Adrenal gland (tissue), 12 donors: ENCODE data around the gene IL32. TPM values are rescaled to one million over a fixed set of nuclear protein-coding genes. Genes with fewer than 3 reads are reported as not detected.
"Not testable (repeated sequence)": the region's sequence is repeated elsewhere in the genome, so short reads cannot be mapped to it uniquely, and the experiment has no call there.

Experiments
- DNase-seq, 7 donors: peaks; one replicate each; pipeline ENCODE4 v3.0.0-alpha.2; 2019 to 2020
- H3K27ac ChIP-seq, 5 donors: fragments of 200-600 bp; sonication (generic) in 4 of 5; 1 replicate in 3 of 5; 2 replicates in 2 of 5; pipeline versions ENCODE4 v1.5.1 to v1.8.0; 2016 to 2020; ENCODE audit warnings: mild to moderate bottlenecking in 1 of 5
- H3K27me3 ChIP-seq: fragments of 200-600 bp; 2 replicates; pipeline ENCODE4 v1.8.0; 2021
- H3K36me3 ChIP-seq, 2 donors: fragments of 200-600 bp; replicated peaks in 1 of 2; 1 replicate in 1 of 2; 2 replicates in 1 of 2; pipeline versions ENCODE4 v1.5.1 to v1.8.0; 2018 to 2022
- H3K4me1 ChIP-seq, 2 donors: fragments of 200-600 bp; replicated peaks in 1 of 2; 1 replicate in 1 of 2; 2 replicates in 1 of 2; pipeline versions ENCODE4 v1.5.1 to v1.8.0; 2018 to 2021
- H3K4me3 ChIP-seq, 4 donors: fragments of 200-600 bp; sonication (generic) in 3 of 4; one replicate each; pipeline ENCODE4 v1.5.1; 2016 to 2018
- H3K9me3 ChIP-seq, 3 donors: fragments of 200-600 bp; sonication (generic) in 1 of 3; replicated peaks in 1 of 3; 1 replicate in 2 of 3; 2 replicates in 1 of 3; pipeline versions ENCODE4 v1.5.1 to v1.8.0; 2016 to 2021
- POLR2A ChIP-seq, 2 donors: fragments of 450-650 bp; IDR thresholded peaks; one replicate each; pipeline ENCODE4 v1.6.1; 2017; ENCODE audit warnings: antibody characterized with exemption in 2 of 2, mild to moderate bottlenecking in 2 of 2, moderate library complexity in 1 of 2
- WGBS, 4 donors: extraction: QIAGEN DNeasy Blood & Tissue Kit in 2 of 4; methylation state at CpG; one replicate each; pipeline versions ENCODE4 v1.1.5 to v1.1.7; 2013 to 2017; 5-methylcytosine and 5-hydroxymethylcytosine counted together
- intact Hi-C, 2 donors: fragments of 100-400 bp; cut with DNase I; formaldehyde crosslinking; loops; one replicate each; pipeline versions ENCODE4 v1.14.1 to v1.15.0; 2022 to 2023
- polyA plus RNA-seq, 3 donors: library from polyadenylated mRNA; stranded (reverse); fragments of 200-250 nt in 2 of 3; fragments of 350-450 nt in 1 of 3; fragmentation: Illumina TruSeq in 1 of 3; extraction: RNeasy Lipid Tissue Mini Kit (QIAGEN cat#74804) in 1 of 3; gene quantifications; one replicate each; pipeline ENCODE4 v1.2.3, GENCODE V29; 2013 to 2014
- total RNA-seq, 9 donors: library from RNA; depleted of rRNA in 4 of 9; stranded (reverse); fragments of >200 nt in 4 of 9; fragments of 120-200 nt in 1 of 9; fragmentation: NEBNext Ultra II Directional in 1 of 9; extraction: Animal tissue kit (Norgen Biotek cat#: 25700) in 1 of 9; gene quantifications; one replicate each; pipeline versions ENCODE4 v1.1.0 to v1.2.4, GENCODE V29; 2013 to 2023
- TF ChIP-seq, protein P1 (sequence below), 6 experiments: fragments of 450-650 bp in 4 of 6; fragments of 200-600 bp in 2 of 6; sonication (generic) in 1 of 6; IDR thresholded peaks; 1 replicate in 5 of 6; 2 replicates in 1 of 6; pipeline versions ENCODE4 v1.5.1 to v1.8.0; 2016 to 2021; ENCODE audit warnings: antibody characterized with exemption in 6 of 6, mild to moderate bottlenecking in 2 of 6, moderate library complexity in 1 of 6
- donor health status: healthy with polysubstance abuse.
- donor health status: Bipolar disorder and iron deficiency.
- donor health status: DM: yes; HTN: yes; CAD: no.
- donor health status: DM: no; HTN: no; CAD: no.
- donor health status: DM: no; HTN: no; CAD: no.
- donor health status: DM: yes; HTN: yes; CAD: no.

The IL32 gene
- total and polyA plus RNA-seq, 12 donors = 3.9 to 127 (median 23.1) TPM

DNA sequence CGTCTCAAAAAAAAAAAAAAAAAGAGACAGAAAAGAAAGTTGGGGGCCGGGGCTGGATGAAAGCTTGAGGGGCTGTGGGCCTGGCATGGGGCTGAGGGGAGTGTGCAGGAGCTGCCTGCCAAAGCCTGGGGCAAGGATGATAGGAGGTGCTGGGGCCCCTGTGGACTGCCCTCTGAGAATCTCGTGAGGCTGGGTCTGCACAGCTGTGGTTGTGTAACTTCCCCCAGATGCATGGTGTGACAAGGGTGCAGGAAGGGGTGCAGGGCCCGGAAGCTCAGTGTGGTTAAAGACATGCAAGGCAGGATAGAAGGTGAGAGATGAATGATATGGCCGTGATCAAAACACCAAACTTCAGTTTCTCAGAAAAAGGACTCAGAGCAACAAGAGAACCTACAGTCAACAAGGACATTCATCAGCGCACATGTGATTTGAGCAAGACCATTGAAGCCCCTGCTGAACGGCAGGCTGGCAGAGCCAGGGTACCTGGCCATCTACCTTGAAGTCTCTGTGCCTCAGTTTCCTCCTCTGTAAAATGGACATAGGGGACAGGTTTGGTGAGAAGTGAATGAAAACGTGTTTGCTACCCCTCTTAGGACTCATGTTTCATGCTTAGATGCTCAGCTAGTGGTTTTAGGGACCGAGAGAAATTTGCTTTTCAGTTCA lies 9.6 kb downstream of the IL32 start:
- WGBS, 4 donors = 43 to 60% (median 54%) methylated on average over 8 to 9 of the region's 9 CpGs
- TF ChIP-seq, protein P1, sequence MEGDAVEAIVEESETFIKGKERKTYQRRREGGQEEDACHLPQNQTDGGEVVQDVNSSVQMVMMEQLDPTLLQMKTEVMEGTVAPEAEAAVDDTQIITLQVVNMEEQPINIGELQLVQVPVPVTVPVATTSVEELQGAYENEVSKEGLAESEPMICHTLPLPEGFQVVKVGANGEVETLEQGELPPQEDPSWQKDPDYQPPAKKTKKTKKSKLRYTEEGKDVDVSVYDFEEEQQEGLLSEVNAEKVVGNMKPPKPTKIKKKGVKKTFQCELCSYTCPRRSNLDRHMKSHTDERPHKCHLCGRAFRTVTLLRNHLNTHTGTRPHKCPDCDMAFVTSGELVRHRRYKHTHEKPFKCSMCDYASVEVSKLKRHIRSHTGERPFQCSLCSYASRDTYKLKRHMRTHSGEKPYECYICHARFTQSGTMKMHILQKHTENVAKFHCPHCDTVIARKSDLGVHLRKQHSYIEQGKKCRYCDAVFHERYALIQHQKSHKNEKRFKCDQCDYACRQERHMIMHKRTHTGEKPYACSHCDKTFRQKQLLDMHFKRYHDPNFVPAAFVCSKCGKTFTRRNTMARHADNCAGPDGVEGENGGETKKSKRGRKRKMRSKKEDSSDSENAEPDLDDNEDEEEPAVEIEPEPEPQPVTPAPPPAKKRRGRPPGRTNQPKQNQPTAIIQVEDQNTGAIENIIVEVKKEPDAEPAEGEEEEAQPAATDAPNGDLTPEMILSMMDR (IDR thresholded peaks at IDR 0.05) = no peak
- no peak for TF ChIP-seq POLR2A (IDR thresholded peaks at IDR 0.05)
- intact Hi-C loops = loop anchor here in 1 of 2 donors (10.0 kb wide), 1 partner anchor 270 kb away; no protein-coding TSS in a partner anchor
- no peak for DNase-seq
- H3K36me3 ChIP-seq = no peaks in the 10 kb centered on the region
- peak overlapping the region in 1 of 5 donors; percentile 40 for H3K27ac ChIP-seq
- H3K27me3 ChIP-seq = no peaks in the 10 kb centered on the region
- no peak overlapping the region for H3K4me3 ChIP-seq
- no peaks in the 10 kb centered on the region for H3K9me3 ChIP-seq
- no peaks in the 10 kb centered on the region for H3K4me1 ChIP-seq

DNA sequence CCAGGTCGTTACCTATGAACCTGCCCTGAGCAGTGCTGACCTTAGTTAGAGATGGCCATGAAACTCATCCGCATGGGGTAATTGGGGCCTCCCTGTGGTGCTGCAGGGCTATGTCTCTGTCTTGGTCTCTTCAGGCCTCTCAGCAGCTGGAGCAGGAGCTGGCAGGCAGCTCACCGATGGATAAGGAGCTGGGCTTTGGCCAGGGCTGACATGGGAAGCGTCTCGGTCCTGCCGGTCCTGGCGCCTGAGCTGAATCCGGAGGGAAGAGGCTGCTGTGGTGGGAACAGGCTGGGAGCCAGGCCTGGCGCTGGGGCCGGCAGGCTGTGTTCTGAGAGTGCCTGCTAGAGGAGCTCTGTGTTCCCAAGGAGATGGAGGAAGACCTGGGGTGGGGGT lies 10.1 kb downstream of the IL32 start:
- TF ChIP-seq POLR2A (IDR thresholded peaks at IDR 0.05) = no peak
- TF ChIP-seq, protein P1 (IDR thresholded peaks at IDR 0.05) = no peak
- peak overlapping the region in 1 of 5 donors; percentile 40 for H3K27ac ChIP-seq
- H3K9me3 ChIP-seq = no peaks in the 10 kb centered on the region
- DNase-seq = peak in 1 of 7 donors; percentile 56
- no peaks in the 10 kb centered on the region for H3K27me3 ChIP-seq
- intact Hi-C loops = loop anchor here in 1 of 2 donors (10.0 kb wide), 1 partner anchor 271 kb away; no protein-coding TSS in a partner anchor
- H3K4me3 ChIP-seq = no peak overlapping the region
- H3K4me1 ChIP-seq = no peaks in the 10 kb centered on the region
- H3K36me3 ChIP-seq = no peaks in the 10 kb centered on the region
- 31 to 72% (median 61%) methylated on average over 2 to 10 of the region's 10 CpGs for WGBS, 4 donors

DNA sequence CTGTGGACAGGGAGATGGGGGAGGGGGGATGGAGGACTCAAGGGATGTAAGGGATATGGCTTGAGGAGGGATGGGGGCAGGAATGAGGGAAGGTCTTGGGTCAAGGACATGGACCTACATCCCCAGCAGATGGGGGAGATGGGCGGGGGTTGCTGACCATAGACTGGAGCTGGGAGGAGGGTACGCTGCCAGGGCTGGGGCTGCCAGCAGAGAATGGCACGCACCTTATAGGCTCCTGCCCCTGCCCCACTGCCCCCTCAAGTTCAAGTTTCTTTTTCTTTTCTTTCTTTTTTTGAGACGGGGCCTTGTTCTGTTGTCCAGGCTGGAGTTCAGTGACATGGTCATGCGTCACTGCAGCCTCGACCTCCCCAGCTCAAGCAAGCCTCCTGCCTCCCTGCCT lies 10.5 kb downstream of the IL32 start:
- intact Hi-C loops = loop anchor here in 1 of 2 donors (10.0 kb wide), 1 partner anchor 271 kb away; no protein-coding TSS in a partner anchor
- H3K9me3 ChIP-seq, H3K4me1 ChIP-seq, H3K4me3 ChIP-seq, DNase-seq, H3K27ac ChIP-seq, H3K27me3 ChIP-seq, H3K36me3 ChIP-seq: not testable (repeated sequence)
- WGBS, 4 donors = 84 to 89% (median 87%) methylated on average over 6 of the region's 6 CpGs

DNA sequence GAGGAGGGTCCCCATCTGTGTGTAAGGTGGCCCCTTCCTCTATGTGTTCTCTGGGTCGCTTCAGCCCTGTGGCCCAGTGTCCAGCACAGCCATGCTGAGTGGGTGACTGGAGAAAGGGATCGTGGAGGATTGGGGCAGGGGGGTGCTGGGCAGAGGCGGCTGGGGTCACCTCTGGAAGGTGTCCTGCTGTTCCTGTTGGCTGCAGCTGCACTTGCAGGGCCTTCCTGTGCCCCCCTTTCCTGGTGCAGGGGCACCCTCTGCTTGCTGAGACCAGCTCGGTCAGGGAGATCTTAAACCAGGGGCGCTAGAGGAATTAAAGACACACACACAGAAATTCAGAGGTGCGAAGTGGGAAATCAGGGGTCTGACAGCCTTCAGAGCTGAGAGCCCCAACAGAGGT lies 11.1 kb downstream of the IL32 start:
- TF ChIP-seq, protein P1 (IDR thresholded peaks at IDR 0.05) = no peak
- TF ChIP-seq POLR2A (IDR thresholded peaks at IDR 0.05) = no peak
- Histone ChIP-seq H3K27me3 (no peaks in the 10 kb centered on the region), H3K9me3 (no peaks in the 10 kb centered on the region), H3K36me3 (no peaks in the 10 kb centered on the region), H3K27ac (no peak overlapping the region), H3K4me3 (no peak overlapping the region), H3K4me1 (no peaks in the 10 kb centered on the region)
- no peak for DNase-seq
- intact Hi-C loops = loop anchor here in 1 of 2 donors (10.0 kb wide), 1 partner anchor 272 kb away; no protein-coding TSS in a partner anchor
- WGBS, 4 donors = 61 to 88% (median 76%) methylated on average over 6 of the region's 6 CpGs

DNA sequence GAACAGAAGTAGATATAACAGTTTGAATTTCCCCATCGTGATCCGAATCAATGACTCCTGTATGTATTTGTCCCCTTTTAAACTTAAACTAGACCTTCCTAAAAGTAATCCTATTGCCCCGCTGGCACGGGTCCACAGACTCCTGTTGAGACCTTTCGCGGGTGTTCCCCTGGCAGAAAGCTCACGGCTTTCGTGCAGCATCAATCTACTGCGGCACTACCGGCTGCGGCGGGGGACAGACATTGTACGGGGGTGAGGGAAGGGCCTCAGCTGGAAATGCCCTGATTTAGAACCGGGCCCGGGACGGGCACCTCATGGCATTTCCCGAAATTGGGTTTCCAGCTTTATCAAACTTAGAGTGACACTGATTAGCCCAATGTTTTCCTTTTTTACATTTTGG lies 14.6 kb downstream of the IL32 start:
- no peak overlapping the region for H3K4me3 ChIP-seq
- H3K4me1 ChIP-seq = no peaks in the 10 kb centered on the region
- TF ChIP-seq POLR2A (IDR thresholded peaks at IDR 0.05) = no peak
- TF ChIP-seq, protein P1 (IDR thresholded peaks at IDR 0.05) = no peak
- H3K36me3 ChIP-seq = no peaks in the 10 kb centered on the region
- no peak for DNase-seq
- H3K27me3 ChIP-seq = no peaks in the 10 kb centered on the region
- WGBS, 4 donors = 79 to 89% (median 85%) methylated on average over 17 of the region's 17 CpGs
- H3K27ac ChIP-seq = no peak overlapping the region
- no peaks in the 10 kb centered on the region for H3K9me3 ChIP-seq
- intact Hi-C loops = no loop called here

DNA sequence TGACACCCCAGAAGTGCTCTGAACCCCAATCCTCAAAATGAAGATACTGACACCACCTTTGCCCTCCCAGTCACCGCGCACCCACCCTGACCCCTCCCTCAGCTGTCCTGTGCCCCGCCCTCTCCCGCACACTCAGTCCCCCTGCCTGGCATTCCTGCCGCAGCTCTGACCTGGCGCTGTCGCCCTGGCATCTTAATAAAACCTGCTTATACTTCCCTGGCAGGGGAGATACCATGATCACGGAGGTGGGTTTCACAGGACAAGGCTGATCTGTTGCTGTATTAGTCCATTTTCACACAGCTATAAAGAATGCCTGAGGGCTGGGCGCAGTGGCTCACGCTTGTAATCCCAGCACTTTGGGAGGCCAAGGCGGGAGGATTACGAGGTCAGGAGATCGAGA lies 16.5 kb downstream of the IL32 start:
- 90 to 93% (median 92%) methylated on average over 9 to 13 of the region's 13 CpGs for WGBS, 4 donors
- H3K4me1 ChIP-seq, H3K36me3 ChIP-seq, intact Hi-C loops, H3K27ac ChIP-seq, DNase-seq, H3K9me3 ChIP-seq, H3K27me3 ChIP-seq, H3K4me3 ChIP-seq: not testable (repeated sequence)

DNA sequence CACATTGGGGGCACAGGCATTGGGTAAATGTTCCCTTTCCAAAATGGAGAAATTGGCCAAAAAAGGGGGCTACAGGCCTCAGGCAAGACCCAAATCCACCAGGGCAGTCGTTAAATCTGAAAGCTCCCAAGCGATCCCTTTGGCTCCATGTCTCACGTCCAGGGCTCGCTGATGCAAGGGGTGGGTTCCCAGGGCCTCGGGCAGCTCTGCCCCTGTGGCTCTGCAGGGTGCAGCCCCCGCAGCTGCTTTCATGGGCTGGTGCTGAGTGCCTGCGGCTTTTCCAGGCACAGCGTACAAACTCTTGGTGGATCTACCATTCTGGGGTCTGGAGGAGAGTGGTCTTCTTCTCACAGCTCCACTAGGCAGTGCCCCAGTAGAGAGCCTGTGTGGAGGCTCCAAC lies 18.0 kb downstream of the IL32 start:
- 85 to 93% (median 90%) methylated on average over 3 to 8 of the region's 8 CpGs for WGBS, 4 donors
- H3K4me3 ChIP-seq, H3K27ac ChIP-seq, H3K9me3 ChIP-seq, H3K27me3 ChIP-seq, H3K4me1 ChIP-seq, H3K36me3 ChIP-seq, DNase-seq, intact Hi-C loops: not testable (repeated sequence)
